Ishikawa (cell line): ENCODE data around the gene ACADSB.

ENCODE experiments used
- CREB1 ChIP-seq: IDR thresholded peaks from 2 replicates; pipeline ENCODE4 v1.6.1; 2012; ENCODE audit warnings: low read depth
- EGR1 ChIP-seq: IDR thresholded peaks from 2 replicates; pipeline ENCODE4 v1.6.1; 2012
- EP300 ChIP-seq: IDR thresholded peaks from 2 replicates; pipeline ENCODE4 v1.6.1; 2012; ENCODE audit warnings: borderline replicate concordance
- FOXM1 ChIP-seq: IDR thresholded peaks from 2 replicates; pipeline ENCODE4 v1.6.1; 2012; ENCODE audit warnings: low read depth, borderline replicate concordance
- MAX ChIP-seq: IDR thresholded peaks from 2 replicates; pipeline ENCODE4 v1.6.1; 2012
- NFIC ChIP-seq: IDR thresholded peaks from 2 replicates; pipeline ENCODE4 v1.6.1; 2012
- RAD21 ChIP-seq: IDR thresholded peaks from 2 replicates; pipeline ENCODE4 v1.6.1; 2012; ENCODE audit warnings: low read depth
- REST ChIP-seq: IDR thresholded peaks from 2 replicates; pipeline ENCODE4 v1.6.1; 2012; ENCODE audit warnings: low read depth, mild to moderate bottlenecking
- TAF1 ChIP-seq: IDR thresholded peaks from 2 replicates; pipeline ENCODE4 v1.6.1; 2012; ENCODE audit warnings: low read depth, mild to moderate bottlenecking
- TCF12 ChIP-seq: IDR thresholded peaks from 2 replicates; pipeline ENCODE4 v1.6.1; 2012; ENCODE audit warnings: low read depth
- TEAD4 ChIP-seq: IDR thresholded peaks from 2 replicates; pipeline ENCODE4 v1.6.1; 2012
- USF1 ChIP-seq: IDR thresholded peaks from 2 replicates; pipeline ENCODE4 v1.6.1; 2012
- YY1 ChIP-seq: IDR thresholded peaks from 2 replicates; pipeline ENCODE4 v1.6.1; 2012; ENCODE audit warnings: low read depth
- ZBTB7A ChIP-seq: IDR thresholded peaks from 2 replicates; pipeline ENCODE4 v1.6.1; 2012; ENCODE audit warnings: low read depth

GRCh38 chr10:123019264-123019663 lies 10.5 kb downstream of the ACADSB start:
- TF ChIP-seq YY1, result no peak
- TF ChIP-seq EP300, result no peak
- no peak for TF ChIP-seq TAF1
- TF ChIP-seq RAD21, result no peak
- TF ChIP-seq FOXM1, result no peak
- TF ChIP-seq CREB1, result no peak
- TF ChIP-seq TCF12, result no peak
- TF ChIP-seq NFIC, result no peak
- TF ChIP-seq REST, result no peak
- no peak for TF ChIP-seq MAX
- no peak for TF ChIP-seq USF1
- TF ChIP-seq EGR1, result no peak
- no peak for TF ChIP-seq TEAD4
- no peak for TF ChIP-seq ZBTB7A
